H9 (cell line): Measurements from ENCODE around the gene DCUN1D4. TPM values are rescaled to one million over a fixed set of nuclear protein-coding genes. Genes with fewer than 3 reads are reported as not detected.

Experiments used
- DNase-seq: peaks from one replicate; pipeline ENCODE4 v3.0.0-alpha.2; 2017
- H2AFZ ChIP-seq: one replicate; pipeline ENCODE4 v1.6.1; 2013; ENCODE audit warnings: mild to moderate bottlenecking, low read length, control low read depth, moderate library complexity
- H2AK5ac ChIP-seq: 2 replicates; pipeline ENCODE4 v1.6.1; 2013; ENCODE audit warnings: low read length, control low read depth, mixed read lengths; ENCODE audit not compliant: insufficient read length
- H2BK120ac ChIP-seq: one replicate; pipeline ENCODE4 v1.6.1; 2013; ENCODE audit warnings: low read depth, mild to moderate bottlenecking, low read length, control low read depth, inconsistent platforms; ENCODE audit not compliant: poor library complexity, severe bottlenecking
- H2BK12ac ChIP-seq: 2 replicates; pipeline ENCODE4 v1.6.1; 2013; ENCODE audit warnings: low read length, control low read depth, mixed read lengths, low read depth; ENCODE audit not compliant: insufficient read length
- H2BK15ac ChIP-seq: 2 replicates; pipeline ENCODE4 v1.6.1; 2013; ENCODE audit warnings: low read depth, low read length, control low read depth
- H2BK20ac ChIP-seq: one replicate; pipeline ENCODE4 v1.6.1; 2013; ENCODE audit warnings: low read depth, mild to moderate bottlenecking, low read length, control low read depth, inconsistent platforms; ENCODE audit not compliant: poor library complexity, severe bottlenecking
- H2BK5ac ChIP-seq: 2 replicates; pipeline ENCODE4 v1.6.1; 2013; ENCODE audit warnings: low read length, control low read depth, mixed read lengths; ENCODE audit not compliant: insufficient read length
- H3K14ac ChIP-seq: 2 replicates; pipeline ENCODE4 v1.6.1; 2013; ENCODE audit warnings: low read length, control low read depth; ENCODE audit not compliant: insufficient read depth
- H3K18ac ChIP-seq: 2 replicates; pipeline ENCODE4 v1.6.1; 2013; ENCODE audit warnings: low read depth, mild to moderate bottlenecking, mixed read lengths, low read length, control low read depth; ENCODE audit not compliant: insufficient read length
- H3K23ac ChIP-seq: 2 replicates; pipeline ENCODE4 v1.6.1; 2013; ENCODE audit warnings: low read length, control low read depth, mixed read lengths, low read depth; ENCODE audit not compliant: insufficient read length
- H3K23me2 ChIP-seq: 2 replicates; pipeline ENCODE4 v1.6.1; 2013; ENCODE audit warnings: low read depth, mild to moderate bottlenecking, mixed read lengths, low read length, control low read depth; ENCODE audit not compliant: insufficient read length, poor library complexity, severe bottlenecking
- H3K27ac ChIP-seq: 2 replicates; pipeline ENCODE4 v1.5.1; 2013; ENCODE audit warnings: low read length, control low read depth, mixed read lengths, low read depth; ENCODE audit not compliant: insufficient read length
- H3K27me3 ChIP-seq: 2 replicates; pipeline ENCODE4 v1.6.1; 2013; ENCODE audit warnings: low read length, control low read depth, inconsistent platforms; ENCODE audit not compliant: insufficient read depth
- H3K4ac ChIP-seq: 2 replicates; pipeline ENCODE4 v1.6.1; 2013; ENCODE audit warnings: low read depth, mild to moderate bottlenecking, control low read depth, inconsistent platforms, low read length, moderate library complexity
- H3K4me1 ChIP-seq: 2 replicates; pipeline ENCODE4 v1.6.1; 2013; ENCODE audit warnings: low read length, control low read depth, inconsistent platforms; ENCODE audit not compliant: insufficient read depth
- H3K4me2 ChIP-seq: 2 replicates; pipeline ENCODE4 v1.6.1; 2013; ENCODE audit warnings: low read length, control low read depth, mixed read lengths; ENCODE audit not compliant: insufficient read length, insufficient read depth
- H3K56ac ChIP-seq: 2 replicates; pipeline ENCODE4 v1.6.1; 2013; ENCODE audit warnings: low read depth, mild to moderate bottlenecking, mixed read lengths, low read length, control low read depth; ENCODE audit not compliant: insufficient read length
- H3K79me1 ChIP-seq: 2 replicates; pipeline ENCODE4 v1.6.1; 2013; ENCODE audit warnings: low read depth, mild to moderate bottlenecking, moderate library complexity, low read length, control low read depth, inconsistent platforms; ENCODE audit not compliant: insufficient read depth, poor library complexity, severe bottlenecking
- H3K79me2 ChIP-seq: 2 replicates; pipeline ENCODE4 v1.6.1; 2013; ENCODE audit warnings: low read length, control low read depth, inconsistent platforms; ENCODE audit not compliant: insufficient read depth
- H3K9ac ChIP-seq: 2 replicates; pipeline ENCODE4 v1.6.1; 2013; ENCODE audit warnings: low read length, control low read depth, mixed read lengths; ENCODE audit not compliant: insufficient read length; ENCODE audit errors: extremely low read depth
- H3K9me3 ChIP-seq: one replicate; pipeline ENCODE4 v1.6.1; 2013; ENCODE audit warnings: low read depth, low read length, inconsistent platforms; ENCODE audit not compliant: control insufficient read depth
- H3T11ph ChIP-seq: one replicate; pipeline ENCODE4 v1.6.1; 2013; ENCODE audit warnings: mild to moderate bottlenecking, low read length, control low read depth, inconsistent platforms
- H4K20me1 ChIP-seq: one replicate; pipeline ENCODE4 v1.6.1; 2013; ENCODE audit not compliant: control insufficient read depth, insufficient read length, insufficient read depth
- H4K5ac ChIP-seq: 2 replicates; pipeline ENCODE4 v1.6.1; 2013; ENCODE audit warnings: low read depth, mild to moderate bottlenecking, mixed read lengths, low read length, control low read depth; ENCODE audit not compliant: insufficient read length
- H4K8ac ChIP-seq: replicated peaks from 2 replicates; pipeline ENCODE4 v1.6.1; 2013; ENCODE audit warnings: low read length, control low read depth, mixed read lengths, low read depth; ENCODE audit not compliant: insufficient read length
- H4K91ac ChIP-seq: 2 replicates; pipeline ENCODE4 v1.6.1; 2013; ENCODE audit warnings: low read depth, mild to moderate bottlenecking, moderate library complexity, mixed read lengths, low read length, control low read depth; ENCODE audit not compliant: insufficient read length
- H3K27ac Mint-ChIP-seq, 3 experiments: 2 replicates in 2 of 3; 3 replicates in 1 of 3; pipeline ENCODE4 v1.8.0; 2020 to 2021; ENCODE audit warnings: mixed read lengths in 3 of 3, mild to moderate bottlenecking in 1 of 3, moderate library complexity in 1 of 3
- H3K27me3 Mint-ChIP-seq: 2 replicates; pipeline ENCODE4 v1.8.0; 2021; ENCODE audit warnings: low read depth, mild to moderate bottlenecking, moderate library complexity, mixed read lengths
- H3K36me3 Mint-ChIP-seq, 3 experiments: 2 replicates in 2 of 3; 3 replicates in 1 of 3; pipeline ENCODE4 v1.8.0; 2020 to 2021; ENCODE audit warnings: low read depth in 3 of 3, mixed read lengths in 3 of 3; ENCODE audit not compliant: insufficient read depth in 1 of 3
- H3K4me1 Mint-ChIP-seq, 2 experiments: 2 replicates each; pipeline ENCODE4 v1.8.0; 2020; ENCODE audit warnings: mixed read lengths in 2 of 2
- H3K4me3 Mint-ChIP-seq, 2 experiments: 2 replicates in 1 of 2; 3 replicates in 1 of 2; pipeline ENCODE4 v1.8.0; 2020 to 2021; ENCODE audit warnings: mild to moderate bottlenecking in 2 of 2, mixed read lengths in 2 of 2, moderate library complexity in 1 of 2
- H3K9me3 Mint-ChIP-seq, 2 experiments: 2 replicates in 1 of 2; 3 replicates in 1 of 2; pipeline ENCODE4 v1.8.0; 2020; ENCODE audit warnings: mild to moderate bottlenecking in 2 of 2, mixed read lengths in 2 of 2, moderate library complexity in 1 of 2
- WGBS: extraction: QIAGEN DNeasy Blood & Tissue Kit; methylation state at CpG from one replicate; pipeline ENCODE4 v1.1.7; 2013; ENCODE audit warnings: missing lambda C conversion rate, low lambda C conversion rate, mixed read lengths; ENCODE audit not compliant: insufficient read length; ENCODE audit errors: extremely low coverage; 5-methylcytosine and 5-hydroxymethylcytosine counted together
- total RNA-seq: library from RNA; stranded (reverse); gene quantifications from 2 replicates; pipeline ENCODE4 v1.2.1, GENCODE V29; 2021
- TF ChIP-seq, protein P1 (sequence below): fragments of 200-600 bp; sonication (generic); conservative IDR thresholded peaks from 3 replicates; pipeline ENCODE4 v1.8.0; 2021; ENCODE audit warnings: antibody characterized with exemption, mild to moderate bottlenecking

Gene DCUN1D4
- total RNA-seq, 1 experiment from 2014 or later, result 46.7 TPM

DNA sequence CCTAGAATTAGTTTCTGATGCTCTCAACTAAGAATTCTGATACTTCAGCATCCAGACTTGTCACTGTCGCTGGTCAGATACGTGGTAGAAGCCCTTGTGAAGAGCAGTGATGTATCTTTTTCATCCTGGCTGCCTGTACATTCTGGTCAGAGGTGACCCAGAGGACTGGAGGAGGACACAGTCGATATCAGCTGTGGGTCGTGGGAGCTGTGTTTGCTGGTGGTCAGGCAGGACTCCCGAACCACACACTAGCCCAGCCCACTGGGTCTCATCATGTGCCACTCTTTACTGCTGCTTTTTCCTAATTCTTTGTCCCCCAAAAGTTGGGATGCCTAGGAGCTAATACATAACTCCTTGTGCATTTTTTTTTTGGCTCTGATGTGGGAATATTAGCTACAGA is 6.5 kb downstream of the DCUN1D4 start:
- H3K27ac Mint-ChIP-seq, result peak overlapping the region in 1 of 3 experiments; percentile 46; a peak in 2 of 7 replicates
- Histone ChIP-seq H3K27me3 (no peaks in the 10 kb centered on the region), H4K5ac (no peak overlapping the region), H4K8ac (no peak overlapping the region), H2BK5ac (no peak overlapping the region), H3K9me3 (no peaks in the 10 kb centered on the region), H2AFZ (no peak overlapping the region), H3K4me1 (peaks cover 8% of the 10 kb centered on the region; the same call in 1 of the 2 replicates), H3K79me2 (peaks cover 46% of the 10 kb centered on the region; the same call in 1 of the 2 replicates), H3K79me1 (peaks cover 6% of the 10 kb centered on the region), H3K14ac (no peak overlapping the region), H3T11ph (no peak overlapping the region), H2BK20ac (no peak overlapping the region), H3K27ac (no peak overlapping the region), H2AK5ac (no peak overlapping the region), H3K23ac (no peak overlapping the region), H3K4ac (no peak overlapping the region), H3K23me2 (peaks cover 5% of the 10 kb centered on the region), H4K91ac (no peak overlapping the region), H2BK15ac (no peak overlapping the region), H2BK12ac (no peak overlapping the region), H3K9ac (no peak overlapping the region), H4K20me1 (no peaks in the 10 kb centered on the region), H3K4me2 (no peak overlapping the region), H2BK120ac (no peak overlapping the region), H3K56ac (no peak overlapping the region), H3K18ac (no peak overlapping the region)
- H3K4me1 Mint-ChIP-seq, result peaks cover 58 to 84% of the 10 kb centered on the region in 2 experiments
- H3K27me3 Mint-ChIP-seq, result no peaks in the 10 kb centered on the region
- H3K9me3 Mint-ChIP-seq, result 0 out of 5 replicates have a peak, but pooled peaks cover 0 to 1% of the 10 kb centered on the region in 2 experiments
- no peak overlapping the region for H3K4me3 Mint-ChIP-seq
- no CpG with 5 or more reads among the region's 5 CpGs for WGBS
- no peaks in the 10 kb centered on the region for H3K36me3 Mint-ChIP-seq
- TF ChIP-seq, protein P1, sequence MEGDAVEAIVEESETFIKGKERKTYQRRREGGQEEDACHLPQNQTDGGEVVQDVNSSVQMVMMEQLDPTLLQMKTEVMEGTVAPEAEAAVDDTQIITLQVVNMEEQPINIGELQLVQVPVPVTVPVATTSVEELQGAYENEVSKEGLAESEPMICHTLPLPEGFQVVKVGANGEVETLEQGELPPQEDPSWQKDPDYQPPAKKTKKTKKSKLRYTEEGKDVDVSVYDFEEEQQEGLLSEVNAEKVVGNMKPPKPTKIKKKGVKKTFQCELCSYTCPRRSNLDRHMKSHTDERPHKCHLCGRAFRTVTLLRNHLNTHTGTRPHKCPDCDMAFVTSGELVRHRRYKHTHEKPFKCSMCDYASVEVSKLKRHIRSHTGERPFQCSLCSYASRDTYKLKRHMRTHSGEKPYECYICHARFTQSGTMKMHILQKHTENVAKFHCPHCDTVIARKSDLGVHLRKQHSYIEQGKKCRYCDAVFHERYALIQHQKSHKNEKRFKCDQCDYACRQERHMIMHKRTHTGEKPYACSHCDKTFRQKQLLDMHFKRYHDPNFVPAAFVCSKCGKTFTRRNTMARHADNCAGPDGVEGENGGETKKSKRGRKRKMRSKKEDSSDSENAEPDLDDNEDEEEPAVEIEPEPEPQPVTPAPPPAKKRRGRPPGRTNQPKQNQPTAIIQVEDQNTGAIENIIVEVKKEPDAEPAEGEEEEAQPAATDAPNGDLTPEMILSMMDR, result no peak
- DNase-seq, result no peak
